Hepatocyte (in vitro differentiated cells): Measurements from ENCODE around the gene NUDT19. TPM values are rescaled to one million over a fixed set of nuclear protein-coding genes. Genes with fewer than 3 reads are reported as not detected.

Experiments
- DNase-seq: peaks from one replicate; pipeline ENCODE4 v3.0.0-alpha.2; 2016; ENCODE audit warnings: low spot score
- H2AFZ ChIP-seq: fragments of 200-600 bp; sonication (generic); 2 replicates; pipeline ENCODE4 v1.6.0; 2016; ENCODE audit warnings: antibody characterized with exemption, mild to moderate bottlenecking
- H3K27ac ChIP-seq: fragments of 200-600 bp; sonication (generic); 2 replicates; pipeline ENCODE4 v1.5.1; 2016; ENCODE audit warnings: mild to moderate bottlenecking
- H3K27me3 ChIP-seq: fragments of 200-600 bp; sonication (generic); 2 replicates; pipeline ENCODE4 v1.6.1; 2016
- H3K36me3 ChIP-seq: fragments of 200-600 bp; sonication (generic); replicated peaks from 2 replicates; pipeline ENCODE4 v1.5.1; 2016; ENCODE audit warnings: low read depth; ENCODE audit not compliant: insufficient read depth
- H3K4me1 ChIP-seq: fragments of 200-600 bp; sonication (generic); 2 replicates; pipeline ENCODE4 v1.5.1; 2016; ENCODE audit warnings: mild to moderate bottlenecking, moderate library complexity; ENCODE audit not compliant: insufficient read depth
- H3K4me2 ChIP-seq: fragments of 200-600 bp; sonication (generic); 2 replicates; pipeline ENCODE4 v1.6.0; 2016
- H3K4me3 ChIP-seq: fragments of 200-600 bp; sonication (generic); 2 replicates; pipeline ENCODE4 v1.5.1; 2016; ENCODE audit warnings: mild to moderate bottlenecking
- H3K79me2 ChIP-seq: fragments of 200-600 bp; sonication (generic); 2 replicates; pipeline ENCODE4 v1.6.0; 2017; ENCODE audit warnings: mild to moderate bottlenecking
- H3K9me2 ChIP-seq: fragments of 200-600 bp; sonication (generic); replicated peaks from 2 replicates; pipeline ENCODE4 v1.6.0; 2017; ENCODE audit warnings: mild to moderate bottlenecking; ENCODE audit not compliant: insufficient read depth
- H3K9me3 ChIP-seq: fragments of 200-600 bp; sonication (generic); 2 replicates; pipeline ENCODE4 v1.5.1; 2016; ENCODE audit warnings: low read depth, mild to moderate bottlenecking
- H4K20me1 ChIP-seq: fragments of 200-600 bp; sonication (generic); 2 replicates; pipeline ENCODE4 v1.6.0; 2016; ENCODE audit warnings: mild to moderate bottlenecking; ENCODE audit not compliant: insufficient read depth, poor library complexity, severe bottlenecking
- CTCF ChIP-seq: fragments of 200-600 bp; sonication (generic); IDR thresholded peaks from 2 replicates; pipeline ENCODE4 v1.5.1; 2016; ENCODE audit warnings: antibody characterized with exemption, mild to moderate bottlenecking; ENCODE audit not compliant: poor library complexity
- EZH2 ChIP-seq: fragments of 200-600 bp; sonication (generic); IDR thresholded peaks from 2 replicates; pipeline ENCODE4 v1.6.1; 2016; ENCODE audit warnings: antibody characterized with exemption, mild to moderate bottlenecking, borderline replicate concordance
- EZH2phosphoT487 ChIP-seq: fragments of 200-600 bp; sonication (generic); IDR thresholded peaks from one replicate; pipeline ENCODE4 v1.6.1; 2018; ENCODE audit warnings: antibody characterized with exemption, mild to moderate bottlenecking, low read depth, moderate library complexity; ENCODE audit not compliant: unreplicated experiment, severe bottlenecking
- WGBS: methylation state at CpG from one replicate; pipeline ENCODE4 v1.1.6; 2016; ENCODE audit warnings: low lambda C conversion rate; ENCODE audit errors: missing lambda C conversion rate; 5-methylcytosine and 5-hydroxymethylcytosine counted together
- polyA plus RNA-seq: library from polyadenylated mRNA; unstranded; fragments of >200 nt; fragmentation: Nextera tagmentation; extraction: Ambion mirVana; gene quantifications from 2 replicates; pipeline ENCODE4 v1.2.1, GENCODE V29; 2016
- total RNA-seq: library from RNA; depleted of rRNA; stranded (reverse); fragments of >200 nt; gene quantifications from 2 replicates; pipeline ENCODE4 v1.2.3, GENCODE V29; 2014

Gene NUDT19
- total and polyA plus RNA-seq, 2 experiments from 2014 or later, result 3.8 to 7.6 TPM

DNA sequence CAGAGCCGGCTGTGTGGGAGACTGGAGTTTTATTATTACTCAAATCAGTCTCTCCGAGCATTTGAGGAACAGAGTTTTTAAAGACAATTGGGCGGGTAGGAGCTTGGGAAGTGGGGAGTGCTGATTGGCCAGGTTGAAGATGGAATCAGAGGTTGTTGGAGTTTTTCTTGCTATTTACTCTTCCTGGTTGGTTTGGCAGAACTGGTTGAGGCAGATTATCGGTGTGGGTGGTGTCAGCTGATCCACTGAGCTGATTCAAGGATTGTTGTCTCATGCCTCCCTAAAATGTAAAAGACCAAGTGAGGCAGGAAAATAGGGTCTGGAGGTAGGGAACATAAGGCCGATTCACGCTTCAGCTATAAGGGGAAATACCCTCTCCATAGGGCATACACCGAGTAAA is 26.7 kb downstream of the NUDT19 start:
- Histone ChIP-seq H2AFZ (no peak overlapping the region), H3K4me3 (no peak overlapping the region), H3K4me2 (no peak overlapping the region), H3K27me3 (no peaks in the 10 kb centered on the region), H3K79me2 (no peaks in the 10 kb centered on the region), H3K36me3 (no peaks in the 10 kb centered on the region), H3K9me3 (no peaks in the 10 kb centered on the region), H3K4me1 (no peaks in the 10 kb centered on the region), H3K9me2 (no peaks in the 10 kb centered on the region), H4K20me1 (no peaks in the 10 kb centered on the region), H3K27ac (no peak overlapping the region)
- 80% methylated on average over 7 of the region's 7 CpGs for WGBS
- no peak for TF ChIP-seq CTCF
- no peak for DNase-seq

GRCh38 chr19:32719611-32720059 is 28.0 kb downstream of the NUDT19 start, which contains the start of gene TDRD12:
TDRD12 (plus strand) TSS chr19:32719767; CDS start chr19:32720073, 306 bp downstream.
- Histone ChIP-seq H3K9me2 (no peaks in the 10 kb centered on the region), H3K27ac (no peak within 1 kb of the TSS), H4K20me1 (no peaks in the 10 kb centered on the region), H3K4me2 (no peak within 1 kb of the TSS), H3K79me2 (no peaks in the 10 kb centered on the region), H3K27me3 (no peaks in the 10 kb centered on the region), H3K4me3 (no peak within 1 kb of the TSS), H2AFZ (no peak within 1 kb of the TSS), H3K4me1 (no peaks in the 10 kb centered on the region), H3K9me3 (no peaks in the 10 kb centered on the region), H3K36me3 (no peaks in the 10 kb centered on the region)
- 97% methylated on average over 26 of the region's 44 CpGs for WGBS
- no peak for TF ChIP-seq EZH2phosphoT487
- no peak for TF ChIP-seq EZH2
- no peak for DNase-seq

DNA sequence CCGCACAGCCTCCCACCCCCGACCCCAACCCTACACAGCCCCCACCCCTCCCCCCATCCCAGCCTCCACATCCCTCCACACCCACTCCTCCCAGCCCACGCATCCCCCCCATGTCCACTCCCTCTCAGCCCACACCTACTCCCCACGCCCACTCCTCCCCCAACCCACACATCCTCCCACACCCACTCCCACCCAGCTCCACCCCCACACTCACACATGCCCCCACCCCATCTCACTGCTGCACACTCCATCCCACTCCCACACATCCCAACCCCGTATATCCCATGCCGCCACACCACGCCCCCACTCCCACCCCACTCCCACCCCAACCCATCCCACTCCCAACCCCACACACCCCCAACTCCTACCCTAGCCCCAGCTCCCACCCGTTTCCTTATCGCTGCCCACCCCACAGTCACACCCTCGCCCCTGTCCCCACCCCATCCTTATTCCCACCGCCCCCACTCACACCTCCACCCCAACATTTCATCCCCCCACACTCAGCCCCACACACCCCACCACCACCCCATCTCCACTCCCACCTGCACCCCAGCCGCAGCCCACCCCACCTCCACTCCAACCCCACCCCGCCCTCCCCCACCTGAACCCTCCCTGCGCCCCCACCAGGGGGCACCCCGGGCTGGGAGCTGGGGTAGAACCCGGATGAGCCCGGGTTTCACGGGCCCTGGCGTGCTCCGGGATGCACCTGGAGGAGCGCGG is 28.8 kb downstream of the NUDT19 start:
- TF ChIP-seq EZH2 (no peak), EZH2phosphoT487 (no peak), CTCF (no peak)
- Histone ChIP-seq H3K4me3 (no peak overlapping the region), H3K27ac (no peak overlapping the region), H3K36me3 (no peaks in the 10 kb centered on the region), H2AFZ (no peak overlapping the region), H3K4me1 (no peaks in the 10 kb centered on the region), H3K4me2 (no peak overlapping the region), H3K79me2 (no peaks in the 10 kb centered on the region), H4K20me1 (no peaks in the 10 kb centered on the region), H3K9me2 (no peaks in the 10 kb centered on the region), H3K27me3 (no peaks in the 10 kb centered on the region), H3K9me3 (no peaks in the 10 kb centered on the region)
- 98% methylated on average over 7 of the region's 22 CpGs for WGBS
- no peak for DNase-seq

- H2AFZ ChIP-seq, result no peak overlapping the region
- 98% methylated on average over 21 of the region's 22 CpGs for WGBS
- no peak overlapping the region for H3K27ac ChIP-seq
- no peak for DNase-seq
- no peaks in the 10 kb centered on the region for H3K4me1 ChIP-seq
- no peaks in the 10 kb centered on the region for H3K27me3 ChIP-seq
- H3K4me3 ChIP-seq, result no peak overlapping the region
- H3K9me3 ChIP-seq, result no peaks in the 10 kb centered on the region
- no peaks in the 10 kb centered on the region for H3K9me2 ChIP-seq
- no peak overlapping the region for H3K4me2 ChIP-seq
- H3K36me3 ChIP-seq, result no peaks in the 10 kb centered on the region
- TF ChIP-seq EZH2phosphoT487 (no peak), EZH2 (no peak), CTCF (no peak)
- no peaks in the 10 kb centered on the region for H4K20me1 ChIP-seq
- no peaks in the 10 kb centered on the region for H3K79me2 ChIP-seq
These were observed 29.3 kb downstream of the NUDT19 start for GRCh38 chr19:32720936-32721250.
